K562 (cell line): ENCODE results near the gene NAA80. TPM values are rescaled to one million over a fixed set of nuclear protein-coding genes. Genes with fewer than 3 reads are reported as not detected.

Experiments
- CBFA2T3 ChIP-seq: fragments of 450-650 bp; IDR thresholded peaks from 2 replicates; pipeline ENCODE4 v1.6.1; 2017
- CHD7 ChIP-seq: fragments of 200-600 bp; sonication (generic); IDR thresholded peaks from one replicate; pipeline ENCODE4 v1.6.1; 2012; ENCODE audit warnings: mild to moderate bottlenecking, low read depth, low read length, inconsistent platforms
- COPS2 ChIP-seq: fragments of 450-650 bp; conservative IDR thresholded peaks from 2 replicates; pipeline ENCODE4 v1.6.1; 2016; ENCODE audit warnings: mild to moderate bottlenecking, moderate library complexity
- GABPA ChIP-seq: fragments of 200-800 bp; sonication (Bioruptor generic); conservative IDR thresholded peaks from 2 replicates; pipeline ENCODE4 v1.6.1; 2016; ENCODE audit warnings: low read depth, missing genetic modification characterization, missing compliant biosample characterization
- GATA2 ChIP-seq: sonication (generic); formaldehyde crosslinking; IDR thresholded peaks from 2 replicates; pipeline ENCODE4 v1.4.0; 2020; ENCODE audit warnings: mild to moderate bottlenecking, missing genetic modification reagents
- ILK ChIP-seq: fragments of 450-650 bp; IDR thresholded peaks from 2 replicates; pipeline ENCODE4 v1.6.1; 2016; ENCODE audit warnings: missing genetic modification characterization, low read depth, mild to moderate bottlenecking, missing compliant biosample characterization, moderate library complexity, borderline replicate concordance
- L3MBTL2 ChIP-seq: fragments of 450-650 bp; IDR thresholded peaks from 2 replicates; pipeline ENCODE4 v1.6.1; 2016; ENCODE audit warnings: mild to moderate bottlenecking, moderate library complexity
- MCM5 ChIP-seq: fragments of 450-650 bp; IDR thresholded peaks from 2 replicates; pipeline ENCODE4 v1.6.1; 2016; ENCODE audit warnings: low read depth
- NBN ChIP-seq: fragments of 450-650 bp; IDR thresholded peaks from 2 replicates; pipeline ENCODE4 v1.6.1; 2016; ENCODE audit warnings: low read depth, mild to moderate bottlenecking
- PHB2 ChIP-seq: fragments of 450-650 bp; IDR thresholded peaks from 2 replicates; pipeline ENCODE4 v1.6.1; 2017; ENCODE audit warnings: low read depth
- SAP30 ChIP-seq: fragments of 200-600 bp; sonication (generic); IDR thresholded peaks from 2 replicates; pipeline ENCODE4 v1.6.1; 2012; ENCODE audit warnings: borderline replicate concordance, low read depth, mild to moderate bottlenecking, moderate library complexity, low read length, control low read depth, inconsistent platforms; ENCODE audit not compliant: insufficient read depth, poor library complexity, severe bottlenecking
- ZNF561 ChIP-seq: fragments of 450-650 bp; formaldehyde crosslinking; conservative IDR thresholded peaks from 2 replicates; pipeline ENCODE4 v1.4.0; 2020; ENCODE audit warnings: mild to moderate bottlenecking, moderate library complexity
- ZNF589 ChIP-seq: fragments of 200-800 bp; sonication (Bioruptor generic); IDR thresholded peaks from 2 replicates; pipeline ENCODE4 v1.6.1; 2016; ENCODE audit warnings: low read depth, missing genetic modification characterization, missing compliant biosample characterization
- ZZZ3 ChIP-seq: fragments of 450-650 bp; IDR thresholded peaks from 2 replicates; pipeline ENCODE4 v1.6.1; 2016; ENCODE audit warnings: antibody characterized with exemption, mild to moderate bottlenecking, moderate library complexity
- polyA plus RNA-seq, 8 experiments: library from polyadenylated mRNA; depleted of rRNA in 4 of 8; stranded (reverse) in 5 of 8; unstranded in 3 of 8; fragments of >200 nt; fragmentation: Nextera tagmentation in 2 of 8; fragmentation: Illumina TruSeq in 1 of 8; extraction: Ambion mirVana in 2 of 8; extraction: Trizol in 1 of 8; gene quantifications; 2 replicates each; pipeline versions ENCODE4 v1.2.1 to v1.2.3, GENCODE V29; 2011 to 2014; ENCODE audit warnings: inconsistent platforms in 1 of 8, missing spikeins in 1 of 8
- total RNA-seq, 7 experiments: library from RNA; depleted of rRNA in 6 of 7; stranded (reverse); fragments of >200 nt in 6 of 7; fragmentation: Illumina TruSeq in 2 of 7; extraction: Trizol in 2 of 7; gene quantifications; 2 replicates each; pipeline versions ENCODE4 v1.2.1 to v1.2.3, GENCODE V29; 2011 to 2021; ENCODE audit warnings: low replicate concordance in 1 of 7
- TF ChIP-seq, protein P1 (sequence below): sonication (generic); formaldehyde crosslinking; IDR thresholded peaks from 2 replicates; pipeline ENCODE4 v1.9.0; 2022; ENCODE audit warnings: mild to moderate bottlenecking, missing genetic modification reagents

Gene NAA80
- total and polyA plus RNA-seq, 9 of the 15 experiments (the other 6 are each of a cell fraction or from before 2014, with no cell fraction given) = 0.82 to 24.0 (median 8.6) TPM

- no peak for TF ChIP-seq COPS2
- peak; percentile 60 for TF ChIP-seq L3MBTL2
- no peak for TF ChIP-seq ZZZ3
- no peak for TF ChIP-seq ILK (tag)
- TF ChIP-seq ZNF561 (CRISPR knock-in tag) = no peak
- no peak for TF ChIP-seq ZNF589 (CRISPR knock-in tag)
- no peak for TF ChIP-seq MCM5
- no peak for TF ChIP-seq NBN
- TF ChIP-seq CHD7 = no peak
- TF ChIP-seq GABPA (tag) = no peak; the same call in 1 of the 2 replicates
- no peak for TF ChIP-seq GATA2 (CRISPR knock-in tag)
- no peak for TF ChIP-seq PHB2
- TF ChIP-seq CBFA2T3 = no peak
- TF ChIP-seq SAP30 = peak; percentile 54
- TF ChIP-seq, protein P1, sequence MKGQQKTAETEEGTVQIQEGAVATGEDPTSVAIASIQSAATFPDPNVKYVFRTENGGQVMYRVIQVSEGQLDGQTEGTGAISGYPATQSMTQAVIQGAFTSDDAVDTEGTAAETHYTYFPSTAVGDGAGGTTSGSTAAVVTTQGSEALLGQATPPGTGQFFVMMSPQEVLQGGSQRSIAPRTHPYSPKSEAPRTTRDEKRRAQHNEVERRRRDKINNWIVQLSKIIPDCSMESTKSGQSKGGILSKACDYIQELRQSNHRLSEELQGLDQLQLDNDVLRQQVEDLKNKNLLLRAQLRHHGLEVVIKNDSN (CRISPR knock-in tag) = peak; percentile 4; the same call in 1 of the 2 replicates
Observed at GRCh38 chr3:50299929-50300680, 900 bp upstream of the NAA80 start (continued).
